ENCODE measurements around the gene CTNND2. TPM values are rescaled to one million over a fixed set of nuclear protein-coding genes. Genes with fewer than 3 reads are reported as not detected.

Gene CTNND2
- total RNA-seq, 1 experiment from 2014 or later, result not detected

- peaks cover 3% of the 10 kb centered on the region for H3K27me3 Mint-ChIP-seq (ENCODE audit: insufficient read depth, unreplicated experiment)
- H3K4me1 Mint-ChIP-seq (ENCODE audit: insufficient read depth, unreplicated experiment), result no peaks in the 10 kb centered on the region
- BruUV-seq (replicated peaks), result no TSS peak
- no peak for DNase-seq (ENCODE audit: unreplicated experiment)
- H3K9me3 Mint-ChIP-seq (ENCODE audit: unreplicated experiment), result peaks cover 8% of the 10 kb centered on the region
- CTCF ChIA-PET, result interaction anchor here (0.6 to 0.7 kb wide), 2 partner anchors 162 to 1176 kb away, joined by 3 read pairs; no protein-coding TSS in a partner anchor
- POLR2A ChIA-PET, result interaction anchor here (0.6 kb wide), 1 partner anchor 12 kb away, joined by 3 read pairs; no protein-coding TSS in a partner anchor
- no peak overlapping the region for H3K27ac Mint-ChIP-seq (ENCODE audit: low read depth, unreplicated experiment)
- TF ChIP-seq CTCF (IDR thresholded peaks at IDR 0.05; ENCODE audit: unreplicated experiment), result no peak
- intact Hi-C loops (cut with micrococcal nuclease), result no loop called here
- no peaks in the 10 kb centered on the region for H3K36me3 Mint-ChIP-seq (ENCODE audit: insufficient read depth, unreplicated experiment)
- no peak overlapping the region for H3K4me3 Mint-ChIP-seq (ENCODE audit: unreplicated experiment)
Measured at GRCh38 chr5:11878814-11879213, 25.4 kb downstream of the CTNND2 start.

- H3K27me3 Mint-ChIP-seq (ENCODE audit: insufficient read depth, unreplicated experiment), result no peaks in the 10 kb centered on the region
- TF ChIP-seq CTCF (IDR thresholded peaks at IDR 0.05; ENCODE audit: unreplicated experiment), result no peak
- ChIA-PET POLR2A (interaction anchor here (1.4 kb wide), 1 partner anchor 12 kb away, joined by 3 read pairs; no protein-coding TSS in a partner anchor), CTCF (no interaction called here)
- H3K36me3 Mint-ChIP-seq (ENCODE audit: insufficient read depth, unreplicated experiment), result no peaks in the 10 kb centered on the region
- BruUV-seq (replicated peaks), result no TSS peak
- H3K4me3 Mint-ChIP-seq (ENCODE audit: unreplicated experiment), result no peak overlapping the region
- intact Hi-C loops (cut with micrococcal nuclease), result no loop called here
- no peaks in the 10 kb centered on the region for H3K9me3 Mint-ChIP-seq (ENCODE audit: unreplicated experiment)
- H3K4me1 Mint-ChIP-seq (ENCODE audit: insufficient read depth, unreplicated experiment), result no peaks in the 10 kb centered on the region
- no peak overlapping the region for H3K27ac Mint-ChIP-seq (ENCODE audit: low read depth, unreplicated experiment)
- no peak for DNase-seq (ENCODE audit: unreplicated experiment)
Measured at GRCh38 chr5:11873587-11873986, 30.7 kb downstream of the CTNND2 start.

- intact Hi-C loops (cut with micrococcal nuclease), result no loop called here
- BruUV-seq (replicated peaks), result no TSS peak
- POLR2A ChIA-PET, result no interaction called here
Measured at GRCh38 chr5:11869203-11869602, 35.0 kb downstream of the CTNND2 start.

GRCh38 chr5:11863911-11864310, 40.3 kb downstream of the CTNND2 start:
- H3K27ac Mint-ChIP-seq (ENCODE audit: low read depth, unreplicated experiment), result no peak overlapping the region
- no TSS peak for BruUV-seq (replicated peaks)
- H3K4me3 Mint-ChIP-seq (ENCODE audit: unreplicated experiment), result no peak overlapping the region
- ChIA-PET POLR2A (no interaction called here), CTCF (no interaction called here)
- no peaks in the 10 kb centered on the region for H3K36me3 Mint-ChIP-seq (ENCODE audit: insufficient read depth, unreplicated experiment)
- H3K9me3 Mint-ChIP-seq (ENCODE audit: unreplicated experiment), result no peaks in the 10 kb centered on the region
- no peaks in the 10 kb centered on the region for H3K4me1 Mint-ChIP-seq (ENCODE audit: insufficient read depth, unreplicated experiment)
- DNase-seq (ENCODE audit: unreplicated experiment), result no peak
- no peak for TF ChIP-seq CTCF (IDR thresholded peaks at IDR 0.05; ENCODE audit: unreplicated experiment)
- intact Hi-C loops (cut with micrococcal nuclease), result no loop called here
- peaks cover 23% of the 10 kb centered on the region for H3K27me3 Mint-ChIP-seq (ENCODE audit: insufficient read depth, unreplicated experiment)

More at GRCh38 chr5:11869203-11869602, 35.0 kb downstream of the CTNND2 start:
- Mint-ChIP-seq H3K4me3 (ENCODE audit: unreplicated experiment) (no peak overlapping the region), H3K27ac (ENCODE audit: low read depth, unreplicated experiment) (no peak overlapping the region), H3K9me3 (ENCODE audit: unreplicated experiment) (no peaks in the 10 kb centered on the region), H3K27me3 (ENCODE audit: insufficient read depth, unreplicated experiment) (peaks cover 23% of the 10 kb centered on the region), H3K36me3 (ENCODE audit: insufficient read depth, unreplicated experiment) (no peaks in the 10 kb centered on the region), H3K4me1 (ENCODE audit: insufficient read depth, unreplicated experiment) (no peaks in the 10 kb centered on the region)
- TF ChIP-seq CTCF (IDR thresholded peaks at IDR 0.05; ENCODE audit: unreplicated experiment), result no peak
- CTCF ChIA-PET, result no interaction called here
- DNase-seq (ENCODE audit: unreplicated experiment), result no peak

Measured in MCF 10A (cell line).